K562 (cell line): ENCODE results near the gene TPD52L2. TPM values are rescaled to one million over a fixed set of nuclear protein-coding genes. Genes with fewer than 3 reads are reported as not detected.

ENCODE experiments used
- BCOR ChIP-seq: fragments of 450-650 bp; IDR thresholded peaks from 2 replicates; pipeline ENCODE4 v1.6.1; 2016
- CTBP1 ChIP-seq: fragments of 450-650 bp; IDR thresholded peaks from 2 replicates; pipeline ENCODE4 v1.6.1; 2016; ENCODE audit warnings: borderline replicate concordance
- DLX4 ChIP-seq: fragments of 250-450 bp; sonication (Bioruptor Pico); IDR thresholded peaks from 2 replicates; pipeline ENCODE4 v1.6.1; 2021; ENCODE audit warnings: mild to moderate bottlenecking
- EP400 ChIP-seq: fragments of 450-650 bp; IDR thresholded peaks from 2 replicates; pipeline ENCODE4 v1.6.1; 2017; ENCODE audit warnings: antibody characterized with exemption, mild to moderate bottlenecking, moderate library complexity
- GABPB1 ChIP-seq: sonication (generic); formaldehyde crosslinking; IDR thresholded peaks from 2 replicates; pipeline ENCODE4 v1.8.0; 2022; ENCODE audit warnings: mild to moderate bottlenecking, missing genetic modification reagents
- MTF1 ChIP-seq: fragments of 250-450 bp; sonication (Bioruptor Pico); IDR thresholded peaks from 2 replicates; pipeline ENCODE4 v1.9.0; 2021; ENCODE audit warnings: moderate library complexity, mild to moderate bottlenecking, inconsistent platforms, borderline replicate concordance
- SUPT5H ChIP-seq: fragments of 450-650 bp; IDR thresholded peaks from 2 replicates; pipeline ENCODE4 v1.6.1; 2016
- VEZF1 ChIP-seq: fragments of 200-800 bp; sonication (Bioruptor generic); IDR thresholded peaks from 2 replicates; pipeline ENCODE4 v1.6.1; 2017; ENCODE audit warnings: missing genetic modification characterization, missing compliant biosample characterization
- ZBTB7A ChIP-seq: IDR thresholded peaks from 2 replicates; pipeline ENCODE4 v1.6.1; 2011; ENCODE audit warnings: low read depth, mild to moderate bottlenecking, low read length, moderate library complexity, borderline replicate concordance; ENCODE audit not compliant: control insufficient read depth
- polyA plus RNA-seq, 8 experiments: library from polyadenylated mRNA; depleted of rRNA in 4 of 8; stranded (reverse) in 5 of 8; unstranded in 3 of 8; fragments of >200 nt; fragmentation: Nextera tagmentation in 2 of 8; fragmentation: Illumina TruSeq in 1 of 8; extraction: Ambion mirVana in 2 of 8; extraction: Trizol in 1 of 8; gene quantifications; 2 replicates each; pipeline versions ENCODE4 v1.2.1 to v1.2.3, GENCODE V29; 2011 to 2014; ENCODE audit warnings: inconsistent platforms in 1 of 8, missing spikeins in 1 of 8
- total RNA-seq, 7 experiments: library from RNA; depleted of rRNA in 6 of 7; stranded (reverse); fragments of >200 nt in 6 of 7; fragmentation: Illumina TruSeq in 2 of 7; extraction: Trizol in 2 of 7; gene quantifications; 2 replicates each; pipeline versions ENCODE4 v1.2.1 to v1.2.3, GENCODE V29; 2011 to 2021; ENCODE audit warnings: low replicate concordance in 1 of 7
- TF ChIP-seq, protein P1 (sequence below), 2 experiments: fragments of 450-650 bp in 1 of 2; sonication (generic) in 1 of 2; formaldehyde crosslinking in 1 of 2; IDR thresholded peaks; 2 replicates each; pipeline versions ENCODE4 v1.7.1 to v1.9.0; 2016 to 2022; ENCODE audit warnings: inconsistent platforms in 1 of 2, mild to moderate bottlenecking in 1 of 2, missing genetic modification reagents in 1 of 2
- TF ChIP-seq, protein P2 (sequence below): fragments of 450-650 bp; IDR thresholded peaks from one replicate; pipeline ENCODE4 v1.6.1; 2018; ENCODE audit warnings: mild to moderate bottlenecking, moderate library complexity; ENCODE audit not compliant: partially characterized antibody
- TF ChIP-seq, protein P3 (sequence below): sonication (generic); formaldehyde crosslinking; IDR thresholded peaks from 2 replicates; pipeline ENCODE4 v1.8.0; 2022; ENCODE audit warnings: mild to moderate bottlenecking, missing genetic modification reagents

The TPD52L2 gene
- total and polyA plus RNA-seq, 9 of the 15 experiments (the other 6 are each of a cell fraction or from before 2014, with no cell fraction given) = 1.9 to 117 (median 74.6) TPM

- TF ChIP-seq, protein P1, sequence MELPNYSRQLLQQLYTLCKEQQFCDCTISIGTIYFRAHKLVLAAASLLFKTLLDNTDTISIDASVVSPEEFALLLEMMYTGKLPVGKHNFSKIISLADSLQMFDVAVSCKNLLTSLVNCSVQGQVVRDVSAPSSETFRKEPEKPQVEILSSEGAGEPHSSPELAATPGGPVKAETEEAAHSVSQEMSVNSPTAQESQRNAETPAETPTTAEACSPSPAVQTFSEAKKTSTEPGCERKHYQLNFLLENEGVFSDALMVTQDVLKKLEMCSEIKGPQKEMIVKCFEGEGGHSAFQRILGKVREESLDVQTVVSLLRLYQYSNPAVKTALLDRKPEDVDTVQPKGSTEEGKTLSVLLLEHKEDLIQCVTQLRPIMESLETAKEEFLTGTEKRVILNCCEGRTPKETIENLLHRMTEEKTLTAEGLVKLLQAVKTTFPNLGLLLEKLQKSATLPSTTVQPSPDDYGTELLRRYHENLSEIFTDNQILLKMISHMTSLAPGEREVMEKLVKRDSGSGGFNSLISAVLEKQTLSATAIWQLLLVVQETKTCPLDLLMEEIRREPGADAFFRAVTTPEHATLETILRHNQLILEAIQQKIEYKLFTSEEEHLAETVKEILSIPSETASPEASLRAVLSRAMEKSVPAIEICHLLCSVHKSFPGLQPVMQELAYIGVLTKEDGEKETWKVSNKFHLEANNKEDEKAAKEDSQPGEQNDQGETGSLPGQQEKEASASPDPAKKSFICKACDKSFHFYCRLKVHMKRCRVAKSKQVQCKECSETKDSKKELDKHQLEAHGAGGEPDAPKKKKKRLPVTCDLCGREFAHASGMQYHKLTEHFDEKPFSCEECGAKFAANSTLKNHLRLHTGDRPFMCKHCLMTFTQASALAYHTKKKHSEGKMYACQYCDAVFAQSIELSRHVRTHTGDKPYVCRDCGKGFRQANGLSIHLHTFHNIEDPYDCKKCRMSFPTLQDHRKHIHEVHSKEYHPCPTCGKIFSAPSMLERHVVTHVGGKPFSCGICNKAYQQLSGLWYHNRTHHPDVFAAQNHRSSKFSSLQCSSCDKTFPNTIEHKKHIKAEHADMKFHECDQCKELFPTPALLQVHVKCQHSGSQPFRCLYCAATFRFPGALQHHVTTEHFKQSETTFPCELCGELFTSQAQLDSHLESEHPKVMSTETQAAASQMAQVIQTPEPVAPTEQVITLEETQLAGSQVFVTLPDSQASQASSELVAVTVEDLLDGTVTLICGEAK (IDR thresholded peaks at IDR 0.05) = no peak
- TF ChIP-seq, protein P1 (CRISPR knock-in tag; IDR thresholded peaks at IDR 0.05) = no peak
- TF ChIP-seq VEZF1 (CRISPR knock-in tag) (peak; percentile 67), SUPT5H (no peak), ZBTB7A (peak; percentile 76), EP400 (no peak), BCOR (no peak), GABPB1 (CRISPR knock-in tag) (peak; percentile 21; the same call in 1 of the 2 replicates), CTBP1 (0 out of 2 replicates have a peak, but pooled peaks have one; percentile 11), MTF1 (CRISPR knock-in tag) (no peak), DLX4 (CRISPR knock-in tag) (no peak)
- TF ChIP-seq, protein P2, sequence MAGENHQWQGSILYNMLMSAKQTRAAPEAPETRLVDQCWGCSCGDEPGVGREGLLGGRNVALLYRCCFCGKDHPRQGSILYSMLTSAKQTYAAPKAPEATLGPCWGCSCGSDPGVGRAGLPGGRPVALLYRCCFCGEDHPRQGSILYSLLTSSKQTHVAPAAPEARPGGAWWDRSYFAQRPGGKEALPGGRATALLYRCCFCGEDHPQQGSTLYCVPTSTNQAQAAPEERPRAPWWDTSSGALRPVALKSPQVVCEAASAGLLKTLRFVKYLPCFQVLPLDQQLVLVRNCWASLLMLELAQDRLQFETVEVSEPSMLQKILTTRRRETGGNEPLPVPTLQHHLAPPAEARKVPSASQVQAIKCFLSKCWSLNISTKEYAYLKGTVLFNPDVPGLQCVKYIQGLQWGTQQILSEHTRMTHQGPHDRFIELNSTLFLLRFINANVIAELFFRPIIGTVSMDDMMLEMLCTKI = no peak
- TF ChIP-seq, protein P3, sequence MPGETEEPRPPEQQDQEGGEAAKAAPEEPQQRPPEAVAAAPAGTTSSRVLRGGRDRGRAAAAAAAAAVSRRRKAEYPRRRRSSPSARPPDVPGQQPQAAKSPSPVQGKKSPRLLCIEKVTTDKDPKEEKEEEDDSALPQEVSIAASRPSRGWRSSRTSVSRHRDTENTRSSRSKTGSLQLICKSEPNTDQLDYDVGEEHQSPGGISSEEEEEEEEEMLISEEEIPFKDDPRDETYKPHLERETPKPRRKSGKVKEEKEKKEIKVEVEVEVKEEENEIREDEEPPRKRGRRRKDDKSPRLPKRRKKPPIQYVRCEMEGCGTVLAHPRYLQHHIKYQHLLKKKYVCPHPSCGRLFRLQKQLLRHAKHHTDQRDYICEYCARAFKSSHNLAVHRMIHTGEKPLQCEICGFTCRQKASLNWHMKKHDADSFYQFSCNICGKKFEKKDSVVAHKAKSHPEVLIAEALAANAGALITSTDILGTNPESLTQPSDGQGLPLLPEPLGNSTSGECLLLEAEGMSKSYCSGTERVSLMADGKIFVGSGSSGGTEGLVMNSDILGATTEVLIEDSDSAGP (CRISPR knock-in tag) = no peak
These were observed 17.6 kb upstream of the TPD52L2 start (continued) for GRCh38 chr20:63847237-63848002.
